ENCODE results near the gene LAMB4. TPM values are rescaled to one million over a fixed set of nuclear protein-coding genes. Genes with fewer than 3 reads are reported as not detected.
A peak's percentile ranks its signal among the peaks of the same experiment; 100 is the strongest.

The LAMB4 gene
- total and polyA plus RNA-seq, 2 donors from 2014 or later, result 1.2 to 5.4 TPM

- peak overlapping the region in 2 of 3 donors; percentile 38 to 83 for H3K9ac ChIP-seq (ENCODE audit: low read length in 3 of 3)
- TF ChIP-seq CTCF (IDR thresholded peaks at IDR 0.05; ENCODE audit: borderline replicate concordance, extremely low read depth, insufficient read depth), result no peak
- intact Hi-C loops (cut with DNase I), result no loop called here
- DNase-seq (peak in 1 of 5 donors; percentile 69), FAIRE-seq (no peak)
- H3K36me3 ChIP-seq (ENCODE audit: control insufficient read depth in 2 of 3, insufficient read depth in 3 of 3, low read length in 3 of 3), result no peaks in the 10 kb centered on the region
- peak overlapping the region; percentile 89 to 92 for H3K27ac ChIP-seq (ENCODE audit: low read depth in 2 of 2, low read length in 2 of 2)
- H3K4me1 ChIP-seq (ENCODE audit: control insufficient read depth in 2 of 3, insufficient read depth in 2 of 3, low read depth in 1 of 3, low read length in 3 of 3), result peaks cover 11 to 19% (median 16%) of the 10 kb centered on the region in 3 donors
- H3K4me3 ChIP-seq (ENCODE audit: low read length in 3 of 3), result peak overlapping the region; percentile 71 to 79 (median 78)
- H3K9me3 ChIP-seq (ENCODE audit: control insufficient read depth in 2 of 3, insufficient read depth in 1 of 3, low read length in 3 of 3), result no peaks in the 10 kb centered on the region
- no peaks in the 10 kb centered on the region for H3K27me3 ChIP-seq (ENCODE audit: control insufficient read depth, insufficient read depth, low read length)
These were observed 126.6 kb downstream of the LAMB4 start for GRCh38 chr7:108003599-108003935.

- H3K9ac ChIP-seq (ENCODE audit: low read length in 3 of 3), result peak within 1 kb of the TSS; percentile 74 to 87 (median 83)
- FAIRE-seq, result no peak
- H3K4me1 ChIP-seq (ENCODE audit: control insufficient read depth in 2 of 3, insufficient read depth in 2 of 3, low read depth in 1 of 3, low read length in 3 of 3), result peaks cover 11 to 19% (median 16%) of the 10 kb centered on the region in 3 donors
- peak within 1 kb of the TSS; percentile 89 to 92 for H3K27ac ChIP-seq (ENCODE audit: low read depth in 2 of 2, low read length in 2 of 2)
- H3K27me3 ChIP-seq (ENCODE audit: control insufficient read depth, insufficient read depth, low read length), result no peaks in the 10 kb centered on the region
- H3K36me3 ChIP-seq (ENCODE audit: control insufficient read depth in 2 of 3, insufficient read depth in 3 of 3, low read length in 3 of 3), result no peaks in the 10 kb centered on the region
- DNase-seq, result peak; percentile 87 to 94 (median 93)
- no peaks in the 10 kb centered on the region for H3K9me3 ChIP-seq (ENCODE audit: control insufficient read depth in 2 of 3, insufficient read depth in 1 of 3, low read length in 3 of 3)
- peak within 1 kb of the TSS; percentile 78 to 88 (median 79) for H3K4me3 ChIP-seq (ENCODE audit: low read length in 3 of 3)
- intact Hi-C loops (cut with DNase I), result no loop called here
- TF ChIP-seq CTCF (IDR thresholded peaks at IDR 0.05; ENCODE audit: borderline replicate concordance, extremely low read depth, insufficient read depth), result no peak
These were observed 127.2 kb downstream of the LAMB4 start, which contains the start of gene LAMB1 for GRCh38 chr7:108002726-108003598. LAMB1 (minus strand) TSS chr7:108003161; CDS start chr7:108002885, 276 bp downstream.

GRCh38 chr7:108001764-108002725 lies 128.1 kb downstream of the LAMB4 start:
- Histone ChIP-seq H3K36me3 (ENCODE audit: control insufficient read depth in 2 of 3, insufficient read depth in 3 of 3, low read length in 3 of 3) (peaks cover 0 to 4% (median 2%) of the 10 kb centered on the region in 3 donors), H3K4me3 (ENCODE audit: low read length in 3 of 3) (peak overlapping the region; percentile 78 to 88 (median 79)), H3K27me3 (ENCODE audit: control insufficient read depth, insufficient read depth, low read length) (no peaks in the 10 kb centered on the region), H3K4me1 (ENCODE audit: control insufficient read depth in 2 of 3, insufficient read depth in 2 of 3, low read depth in 1 of 3, low read length in 3 of 3) (peaks cover 11 to 19% (median 16%) of the 10 kb centered on the region in 3 donors), H3K27ac (ENCODE audit: low read depth in 2 of 2, low read length in 2 of 2) (peak overlapping the region; percentile 89 to 92), H3K9ac (ENCODE audit: low read length in 3 of 3) (peak overlapping the region; percentile 74 to 87 (median 83)), H3K9me3 (ENCODE audit: control insufficient read depth in 2 of 3, insufficient read depth in 1 of 3, low read length in 3 of 3) (no peaks in the 10 kb centered on the region)
- DNase-seq (peak; percentile 39 to 81 (median 65)), FAIRE-seq (no peak)
- TF ChIP-seq CTCF (IDR thresholded peaks at IDR 0.05; ENCODE audit: borderline replicate concordance, extremely low read depth, insufficient read depth), result no peak
- intact Hi-C loops (cut with DNase I), result no loop called here
